Prostate gland (tissue), 2 donors: ENCODE measurements around the gene EIF3L. TPM values are rescaled to one million over a fixed set of nuclear protein-coding genes. Genes with fewer than 3 reads are reported as not detected.

ENCODE experiments used
- DNase-seq: peaks from one replicate; pipeline ENCODE4 v3.0.0-alpha.2; 2019; ENCODE audit warnings: low spot score
- H3K27ac ChIP-seq, 2 donors: fragments of 200-600 bp; sonication (generic); 2 replicates each; pipeline ENCODE4 v1.5.1; 2017 to 2019
- H3K27me3 ChIP-seq: fragments of 200-600 bp; sonication (generic); replicated peaks from 2 replicates; pipeline ENCODE4 v1.5.1; 2019; ENCODE audit not compliant: insufficient read depth
- H3K36me3 ChIP-seq, 2 donors: fragments of 200-600 bp; sonication (generic); 1 replicate in 1 of 2; 2 replicates in 1 of 2; pipeline versions ENCODE4 v1.5.1 to v1.8.1; 2017 to 2019
- H3K4me1 ChIP-seq: fragments of 200-600 bp; sonication (generic); replicated peaks from 2 replicates; pipeline ENCODE4 v1.5.1; 2019
- H3K4me3 ChIP-seq, 2 donors: fragments of 200-600 bp; sonication (generic); 2 replicates each; pipeline ENCODE4 v1.5.1; 2017 to 2019
- H3K9me3 ChIP-seq: fragments of 200-600 bp; sonication (generic); 2 replicates; pipeline ENCODE4 v1.5.1; 2017
- POLR2A ChIP-seq: fragments of 450-650 bp; IDR thresholded peaks from one replicate; pipeline ENCODE4 v1.6.1; 2016; ENCODE audit warnings: antibody characterized with exemption, mild to moderate bottlenecking
- POLR2AphosphoS5 ChIP-seq: sonication (generic); formaldehyde crosslinking; IDR thresholded peaks from one replicate; pipeline ENCODE4 v1.6.1; 2017; ENCODE audit warnings: antibody characterized with exemption
- WGBS: methylation state at CpG from one replicate; pipeline ENCODE4 v1.1.5; 2018; 5-methylcytosine and 5-hydroxymethylcytosine counted together
- intact Hi-C: fragments of 100-400 bp; cut with DNase I; formaldehyde crosslinking; loops from one replicate; pipeline ENCODE4 v1.14.2; 2022
- total RNA-seq, 2 donors: library from RNA; depleted of rRNA; stranded (reverse); fragments of >200 nt; gene quantifications; one replicate each; pipeline ENCODE4 v1.1.0, GENCODE V29; 2016
- TF ChIP-seq, protein P1 (sequence below), 4 experiments: fragments of 200-600 bp in 2 of 4; fragments of 450-650 bp in 2 of 4; sonication (generic) in 2 of 4; IDR thresholded peaks; 1 replicate in 3 of 4; 2 replicates in 1 of 4; pipeline ENCODE4 v1.5.1; 2016 to 2019; ENCODE audit warnings: antibody characterized with exemption in 4 of 4, mild to moderate bottlenecking in 2 of 4, moderate library complexity in 2 of 4

Gene EIF3L
- total RNA-seq, 2 donors from 2014 or later, result 385 to 501 TPM

DNA sequence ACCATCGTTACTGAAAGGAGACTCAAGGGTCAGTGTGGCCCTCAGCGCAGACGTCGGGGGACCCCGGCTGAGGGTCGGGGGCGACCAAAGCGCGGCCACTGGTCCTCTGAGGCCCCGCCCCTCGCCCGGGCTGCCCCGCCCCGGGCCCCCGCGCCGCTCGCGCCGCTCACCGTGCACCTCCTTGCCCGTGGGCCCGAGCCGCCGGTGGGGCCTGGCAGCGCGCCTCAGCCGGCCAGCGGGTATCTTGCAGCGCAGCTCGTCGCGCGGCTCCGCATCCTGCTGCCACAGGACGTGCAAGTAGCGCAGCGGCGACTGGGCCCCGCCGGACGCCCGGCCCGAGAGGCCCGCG, 5.5 kb upstream of the EIF3L start:
- 0% methylated on average over 10 of the region's 46 CpGs for WGBS
- peak overlapping the region; percentile 89 to 90 for H3K4me3 ChIP-seq
- no peaks in the 10 kb centered on the region for H3K4me1 ChIP-seq
- TF ChIP-seq POLR2AphosphoS5 (no peak), POLR2A (no peak)
- TF ChIP-seq, protein P1, sequence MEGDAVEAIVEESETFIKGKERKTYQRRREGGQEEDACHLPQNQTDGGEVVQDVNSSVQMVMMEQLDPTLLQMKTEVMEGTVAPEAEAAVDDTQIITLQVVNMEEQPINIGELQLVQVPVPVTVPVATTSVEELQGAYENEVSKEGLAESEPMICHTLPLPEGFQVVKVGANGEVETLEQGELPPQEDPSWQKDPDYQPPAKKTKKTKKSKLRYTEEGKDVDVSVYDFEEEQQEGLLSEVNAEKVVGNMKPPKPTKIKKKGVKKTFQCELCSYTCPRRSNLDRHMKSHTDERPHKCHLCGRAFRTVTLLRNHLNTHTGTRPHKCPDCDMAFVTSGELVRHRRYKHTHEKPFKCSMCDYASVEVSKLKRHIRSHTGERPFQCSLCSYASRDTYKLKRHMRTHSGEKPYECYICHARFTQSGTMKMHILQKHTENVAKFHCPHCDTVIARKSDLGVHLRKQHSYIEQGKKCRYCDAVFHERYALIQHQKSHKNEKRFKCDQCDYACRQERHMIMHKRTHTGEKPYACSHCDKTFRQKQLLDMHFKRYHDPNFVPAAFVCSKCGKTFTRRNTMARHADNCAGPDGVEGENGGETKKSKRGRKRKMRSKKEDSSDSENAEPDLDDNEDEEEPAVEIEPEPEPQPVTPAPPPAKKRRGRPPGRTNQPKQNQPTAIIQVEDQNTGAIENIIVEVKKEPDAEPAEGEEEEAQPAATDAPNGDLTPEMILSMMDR (IDR thresholded peaks at IDR 0.05), result no peak
- H3K9me3 ChIP-seq, result no peaks in the 10 kb centered on the region
- no peaks in the 10 kb centered on the region for H3K36me3 ChIP-seq
- H3K27ac ChIP-seq, result peak overlapping the region; percentile 87
- H3K27me3 ChIP-seq, result no peaks in the 10 kb centered on the region
- DNase-seq, result peak; percentile 16
- intact Hi-C loops, result no loop called here

DNA sequence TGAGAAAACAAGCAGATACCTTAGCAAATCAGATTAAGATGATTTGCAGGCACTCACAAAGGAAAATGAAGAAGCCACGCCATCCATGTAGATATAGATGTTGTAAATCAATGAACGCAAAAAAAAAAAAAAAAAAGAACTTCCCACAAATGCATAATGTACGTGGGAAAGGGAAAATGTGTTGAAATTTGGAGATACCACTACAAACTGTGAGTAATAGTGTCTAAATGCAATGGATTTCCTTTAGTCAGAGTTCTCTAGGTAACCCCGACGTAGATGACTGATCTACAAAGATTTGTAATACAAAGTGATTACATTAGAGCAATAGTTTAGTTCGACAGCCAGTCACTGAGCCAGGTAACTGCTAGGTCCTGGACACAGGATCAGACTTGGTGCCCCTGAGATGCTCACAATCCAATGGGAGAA, 4.3 kb upstream of the EIF3L start:
- Histone ChIP-seq H3K27me3 (no peaks in the 10 kb centered on the region), H3K4me1 (peaks cover 2% of the 10 kb centered on the region), H3K27ac (peak overlapping the region; percentile 87), H3K9me3 (no peaks in the 10 kb centered on the region), H3K4me3 (peak overlapping the region; percentile 89 to 90), H3K36me3 (no peaks in the 10 kb centered on the region)
- DNase-seq, result no peak
- TF ChIP-seq POLR2A (no peak), POLR2AphosphoS5 (no peak)
- TF ChIP-seq, protein P1 (IDR thresholded peaks at IDR 0.05), result no peak
- intact Hi-C loops, result no loop called here
- WGBS, result 89% methylated on average over 6 of the region's 6 CpGs

DNA sequence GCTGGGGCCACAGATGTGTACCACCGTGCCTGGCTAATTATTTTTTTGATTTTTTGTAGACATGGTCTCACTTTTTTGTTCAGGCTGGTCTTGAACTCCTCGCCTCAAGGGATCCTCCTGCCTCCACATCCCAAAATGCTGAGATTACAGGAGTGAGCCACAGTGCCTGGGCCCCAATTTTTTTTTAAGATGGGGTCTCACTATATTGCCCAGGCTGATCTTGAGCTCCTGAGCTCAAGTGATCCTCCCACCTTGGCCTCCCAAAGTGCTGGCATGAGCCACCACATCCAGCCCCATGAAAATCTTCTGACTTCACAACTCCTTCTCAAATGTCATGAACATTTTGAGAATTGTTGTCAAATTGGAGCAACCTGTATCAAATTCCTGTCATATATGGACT, 2.8 kb upstream of the EIF3L start:
- H3K4me1 ChIP-seq, result peaks cover 9% of the 10 kb centered on the region

DNA sequence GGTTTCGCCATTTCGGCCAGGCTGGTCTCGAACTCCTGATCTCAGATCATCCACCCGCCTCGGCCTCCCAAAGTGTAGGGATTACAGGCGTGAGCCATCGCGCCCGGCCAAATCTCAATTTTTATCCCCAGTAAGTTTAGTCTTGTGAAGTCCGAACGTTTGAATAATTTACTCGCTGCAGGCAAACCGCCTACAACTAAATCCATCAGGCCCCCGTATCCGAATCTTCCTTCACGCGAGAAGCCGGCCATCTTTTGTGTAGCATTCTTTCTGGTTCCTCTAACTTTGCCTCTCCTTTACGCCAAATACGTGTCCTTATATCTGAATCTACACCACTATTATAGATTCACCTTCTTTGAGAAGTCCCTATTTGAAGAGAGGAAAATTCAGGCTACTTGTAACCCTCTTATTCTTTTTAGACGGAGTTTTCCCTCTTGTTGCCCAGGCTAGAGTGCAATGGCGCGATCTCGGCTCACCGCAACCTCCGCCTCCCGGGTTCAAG, 581 bp upstream of the EIF3L start:
- no peaks in the 10 kb centered on the region for H3K9me3 ChIP-seq
- H3K4me3 ChIP-seq, result peak overlapping the region; percentile 64 to 84
- TF ChIP-seq POLR2AphosphoS5, result no peak
- TF ChIP-seq, protein P1 (IDR thresholded peaks at IDR 0.05), result no peak
- no peak for TF ChIP-seq POLR2A
- H3K36me3 ChIP-seq, result peaks cover 0 to 2% of the 10 kb centered on the region in 2 donors
- DNase-seq, result no peak
- peaks cover 9% of the 10 kb centered on the region for H3K4me1 ChIP-seq
- H3K27ac ChIP-seq, result peak overlapping the region; percentile 81 to 93
- intact Hi-C loops, result no loop called here
- WGBS, result 22% methylated on average over 27 of the region's 27 CpGs
- H3K27me3 ChIP-seq, result no peaks in the 10 kb centered on the region

More for the DNA sequence above, 2.8 kb upstream of the EIF3L start:
- no peak for TF ChIP-seq POLR2A
- no peak for TF ChIP-seq POLR2AphosphoS5
- TF ChIP-seq, protein P1 (IDR thresholded peaks at IDR 0.05), result no peak
- Histone ChIP-seq H3K27ac (no peak overlapping the region), H3K36me3 (no peaks in the 10 kb centered on the region), H3K4me3 (no peak overlapping the region), H3K9me3 (no peaks in the 10 kb centered on the region), H3K27me3 (no peaks in the 10 kb centered on the region)
- WGBS, result 97% methylated on average over 2 of the region's 2 CpGs
- no peak for DNase-seq
- intact Hi-C loops, result no loop called here

DNA sequence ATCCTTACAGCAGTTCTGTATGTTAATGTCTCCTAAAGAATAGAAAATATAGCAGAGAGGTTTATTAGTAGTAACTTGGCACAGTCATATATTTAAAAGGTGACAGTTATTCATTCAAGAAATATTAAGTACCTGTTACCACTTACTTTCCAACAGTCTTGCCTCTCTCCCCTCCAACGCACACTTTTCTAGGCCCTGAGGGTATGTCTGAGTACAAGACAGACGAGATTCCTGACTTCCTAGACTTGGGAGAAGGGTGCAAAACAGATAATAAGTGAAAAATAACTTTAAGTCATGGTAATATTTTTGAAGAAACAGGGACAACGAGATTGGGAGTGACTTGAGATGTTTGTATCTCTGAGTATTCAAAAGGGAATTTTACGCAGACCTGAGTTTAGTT, 1.6 kb downstream of the EIF3L start:
- Histone ChIP-seq H3K4me3 (no peak overlapping the region), H3K27me3 (no peaks in the 10 kb centered on the region), H3K27ac (no peak overlapping the region), H3K4me1 (peaks cover 9% of the 10 kb centered on the region), H3K36me3 (peaks cover 0 to 2% of the 10 kb centered on the region in 2 donors), H3K9me3 (no peaks in the 10 kb centered on the region)
- TF ChIP-seq POLR2AphosphoS5 (no peak), POLR2A (no peak)
- TF ChIP-seq, protein P1 (IDR thresholded peaks at IDR 0.05), result no peak
- 75% methylated on average over 4 of the region's 4 CpGs for WGBS
- DNase-seq, result no peak
- intact Hi-C loops, result no loop called here
